Measurements from ENCODE around the gene HFE.

- no peak for TF ChIP-seq MAZ (IDR thresholded peaks at IDR 0.05; ENCODE audit: borderline replicate concordance, low read depth, low read length)
- TF ChIP-seq KDM5A (IDR thresholded peaks at IDR 0.05), result no peak
- no peak for TF ChIP-seq POLR2A (IDR thresholded peaks at IDR 0.05; ENCODE audit: low read length)
- TF ChIP-seq CTCF (IDR thresholded peaks at IDR 0.05), result no peak
- no peak for TF ChIP-seq HOXB5 (CRISPR knock-in tag; IDR thresholded peaks at IDR 0.05)
- TF ChIP-seq HMGXB4 (CRISPR knock-in tag; IDR thresholded peaks at IDR 0.05; ENCODE audit: borderline replicate concordance), result no peak
- no peak for TF ChIP-seq EP300 (IDR thresholded peaks at IDR 0.05)
These were observed 41.3 kb upstream of the HFE start for GRCh38 chr6:26045928-26046368.

Measured in A549 (cell line).